ENCODE results near the gene SLC5A6. TPM values are rescaled to one million over a fixed set of nuclear protein-coding genes. Genes with fewer than 3 reads are reported as not detected.

The SLC5A6 gene
- total and polyA plus RNA-seq, 2 of the 8 experiments (the other 6 are each of a cell fraction or from before 2014, with no cell fraction given) = 118 to 183 TPM

- Histone ChIP-seq H3K27ac (ENCODE audit: low read depth, low read length) (peak overlapping the region; percentile 88), H2AK5ac (ENCODE audit: low read depth, low read length) (peak overlapping the region; percentile 97; the same call in 1 of the 2 replicates), H3K14ac (ENCODE audit: insufficient read length) (no peak overlapping the region), H3K4me1 (replicated peaks in 1 of 4; ENCODE audit: control insufficient read depth in 3 of 4, insufficient read depth in 4 of 4, low read length in 3 of 4) (peaks cover 0 to 9% (median 5%) of the 10 kb centered on the region in 4 experiments; a peak in 6 of 7 replicates), H3K79me1 (ENCODE audit: low read depth, low read length) (peaks cover 3% of the 10 kb centered on the region; the same call in 1 of the 2 replicates), H3K4me2 (ENCODE audit: insufficient read depth in 1 of 2, low read depth in 2 of 2, low read length in 2 of 2) (peak overlapping the region; percentile 52 to 86), H3K9me3 (ENCODE audit: insufficient read depth in 2 of 2, low read depth in 1 of 2, low read length in 1 of 2) (no peaks in the 10 kb centered on the region), H4K20me1 (replicated peaks in 1 of 2; ENCODE audit: control insufficient read depth in 1 of 2, insufficient read depth in 2 of 2, low read length in 2 of 2) (peaks cover 0 to 2% of the 10 kb centered on the region in 2 experiments), H4K5ac (ENCODE audit: insufficient read length, low read depth, low read length) (peak overlapping the region; percentile 64), H3K36me3 (ENCODE audit: control insufficient read depth in 2 of 4, insufficient read depth in 4 of 4, low read length in 3 of 4) (peaks cover 17 to 51% (median 30%) of the 10 kb centered on the region in 4 experiments; a peak in 7 of 8 replicates), H3K56ac (replicated peaks; ENCODE audit: insufficient read length, low read depth, low read length) (no peak overlapping the region), H2BK12ac (ENCODE audit: low read depth, low read length) (peak overlapping the region; percentile 99; the same call in 1 of the 2 replicates), H2AFZ (ENCODE audit: low read length) (no peak overlapping the region), H3K23ac (ENCODE audit: insufficient read length) (no peak overlapping the region), H2BK5ac (ENCODE audit: low read depth, low read length) (peak overlapping the region; percentile 96), H4K91ac (replicated peaks; ENCODE audit: insufficient read length, low read length) (peak overlapping the region; percentile 44), H3K18ac (ENCODE audit: extremely low read depth, low read length) (no peak overlapping the region), H3K4ac (replicated peaks; ENCODE audit: insufficient read length, low read depth, low read length) (peak overlapping the region; percentile 32), H3K27me3 (replicated peaks in 1 of 4; ENCODE audit: control insufficient read depth in 3 of 4, extremely low read depth in 1 of 4, insufficient read depth in 3 of 4, low read length in 3 of 4) (no peaks in the 10 kb centered on the region), H2BK15ac (ENCODE audit: low read length) (no peak overlapping the region), H2BK20ac (ENCODE audit: low read length) (0 out of 2 replicates have a peak overlapping the region, but pooled peaks have one; percentile 72), H3K23me2 (ENCODE audit: low read depth, low read length) (peaks cover 9% of the 10 kb centered on the region), H3K9ac (replicated peaks in 1 of 4; ENCODE audit: extremely low read depth in 1 of 4, low read depth in 3 of 4, low read length in 3 of 4) (peak overlapping the region in 3 of 4 experiments; percentile 58 to 89 (median 62); a peak in 6 of 7 replicates), H3K79me2 (ENCODE audit: control insufficient read depth in 1 of 2, insufficient read depth in 2 of 2, low read length in 2 of 2) (peaks cover 7 to 26% of the 10 kb centered on the region in 2 experiments), H4K8ac (ENCODE audit: extremely low read depth, insufficient read depth, low read length) (peak overlapping the region; percentile 96; the same call in 1 of the 2 replicates), H3K4me3 (ENCODE audit: extremely low read depth in 1 of 4, insufficient read depth in 2 of 4, low read depth in 3 of 4, low read length in 4 of 4) (peak overlapping the region; percentile 9 to 88 (median 26); a peak in 5 of 8 replicates), H2BK120ac (replicated peaks; ENCODE audit: low read depth, low read length) (no peak overlapping the region)
- 88% methylated on average over 13 of the region's 13 CpGs; no CpG with 5 or more reads in 1 of the 2 experiments for WGBS, 2 experiments (ENCODE audit: extremely low coverage in 1 of 2, insufficient coverage in 1 of 2, insufficient read length in 1 of 2, insufficient replicate concordance in 2 of 2, low coverage in 1 of 2, low lambda C conversion rate in 2 of 2, missing lambda C conversion rate in 1 of 2)
- DNase-seq (ENCODE audit: low read depth in 1 of 2, low spot score in 2 of 2) (no peak), FAIRE-seq (no peak)
- TF ChIP-seq POLR2A (IDR thresholded peaks at IDR 0.05; ENCODE audit: control extremely low read depth in 1 of 2, low read depth in 2 of 2, low read length in 2 of 2) (0 out of 3 replicates have a peak, but pooled peaks of 1 of the 2 experiments have one; percentile 17), BACH1 (IDR thresholded peaks at IDR 0.05; ENCODE audit: low read length) (0 out of 2 replicates have a peak, but pooled peaks have one; percentile 4), ASH2L (IDR thresholded peaks at IDR 0.05; ENCODE audit: low read length) (no peak)
- CTCF ChIA-PET (ENCODE audit: partially characterized antibody) = interaction anchor here (0.6 to 1.8 kb wide), 4 partner anchors 47 to 76 kb away, joined by 4 to 5 read pairs (median 4); no protein-coding TSS in a partner anchor
- POLR2A ChIA-PET (ENCODE audit: partially characterized antibody) = interaction anchor here (0.6 to 29.6 kb wide), 25 partner anchors 8 to 262 kb away, joined by 3 to 835 read pairs (median 4); partner anchors contain the start of genes EMILIN1, GTF3C2, OST4 and PREB
These were observed 4.5 kb upstream of the SLC5A6 start for GRCh38 chr2:27216416-27217137.
